Ramos (cell line): Measurements from ENCODE around the gene GRIN2A.

ENCODE experiments used
- in situ Hi-C: fragments of 300-500 bp; cut with MboI; formaldehyde crosslinking; loops from one replicate; pipeline ENCODE4 v1.14.3; 2022; ENCODE audit warnings: low sequenced_read_pairs; ENCODE audit not compliant: unreplicated experiment

GRIN2A gene

DNA sequence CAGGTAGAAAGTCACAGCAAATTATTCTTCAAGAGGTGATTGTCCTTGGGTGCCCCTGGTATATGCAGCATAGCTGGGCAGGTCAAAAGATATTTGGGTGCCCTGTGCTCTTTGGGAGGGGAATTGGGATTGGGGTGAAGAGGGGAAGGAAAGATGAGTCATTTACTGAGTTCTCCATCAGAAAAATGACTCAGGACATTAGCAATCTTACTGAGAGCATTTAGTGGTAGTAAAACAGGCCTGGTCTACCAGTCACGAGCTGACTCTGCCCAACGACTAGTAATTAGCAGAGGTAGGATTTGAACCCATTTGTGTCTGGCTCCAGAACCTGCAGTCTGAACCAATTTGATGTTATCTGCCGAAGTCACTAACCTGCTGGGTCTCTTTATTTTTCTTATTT is 6.0 kb upstream of the GRIN2A start:
- in situ Hi-C loops: no loop called here

DNA sequence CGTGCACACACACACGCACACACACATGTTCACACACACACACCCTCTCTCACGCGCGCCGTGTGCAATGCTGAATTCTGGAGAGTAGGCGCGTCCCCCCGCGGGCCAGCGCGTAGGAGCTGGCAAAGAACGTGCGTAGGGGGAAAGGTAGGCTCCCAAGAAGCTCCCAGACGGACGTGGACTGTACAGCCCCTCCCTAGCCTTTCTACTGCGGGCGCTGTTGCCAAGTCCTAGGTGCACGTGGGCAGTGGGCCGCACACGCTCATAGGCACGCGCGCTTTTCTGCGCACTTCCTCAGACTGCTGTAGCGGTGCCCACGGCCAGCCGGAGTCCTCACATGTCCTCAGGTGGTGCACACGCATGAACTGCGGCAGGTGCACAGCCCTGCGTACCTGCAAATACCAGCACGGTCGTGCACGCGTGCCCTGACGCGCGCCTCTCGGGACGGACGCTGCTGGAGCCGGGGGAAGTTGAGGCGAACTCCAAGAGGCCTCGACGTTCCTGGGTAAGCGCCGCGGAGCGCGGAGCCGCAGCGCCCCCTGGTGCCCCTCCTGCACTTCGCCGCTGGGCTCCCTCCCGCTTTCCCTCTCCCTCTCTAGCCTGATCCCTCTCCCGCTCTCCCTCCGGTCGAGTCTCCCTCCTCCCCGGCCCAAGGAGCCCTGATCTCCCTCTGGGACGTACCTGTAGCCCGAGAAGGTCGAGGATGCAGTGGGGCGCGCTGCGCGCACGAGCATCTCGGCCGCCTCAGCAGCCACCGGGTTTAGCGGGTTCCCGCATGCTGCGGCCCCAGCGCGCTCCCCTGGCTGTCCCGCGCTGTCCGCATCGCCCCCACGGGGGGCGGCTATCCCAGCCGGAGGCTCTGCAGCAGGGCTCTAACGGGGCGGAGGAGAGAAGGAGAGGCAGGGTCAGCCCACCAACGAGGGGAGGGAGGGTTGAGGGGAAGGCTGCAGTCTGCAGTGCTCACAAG is 749 bp downstream of the GRIN2A start:
- in situ Hi-C loops: no loop called here

GRCh38 chr16:10180771-10181163 is 1.5 kb downstream of the GRIN2A start:
- in situ Hi-C loops: no loop called here

GRCh38 chr16:10180042-10180770 is 2.0 kb downstream of the GRIN2A start:
- in situ Hi-C loops: no loop called here

DNA sequence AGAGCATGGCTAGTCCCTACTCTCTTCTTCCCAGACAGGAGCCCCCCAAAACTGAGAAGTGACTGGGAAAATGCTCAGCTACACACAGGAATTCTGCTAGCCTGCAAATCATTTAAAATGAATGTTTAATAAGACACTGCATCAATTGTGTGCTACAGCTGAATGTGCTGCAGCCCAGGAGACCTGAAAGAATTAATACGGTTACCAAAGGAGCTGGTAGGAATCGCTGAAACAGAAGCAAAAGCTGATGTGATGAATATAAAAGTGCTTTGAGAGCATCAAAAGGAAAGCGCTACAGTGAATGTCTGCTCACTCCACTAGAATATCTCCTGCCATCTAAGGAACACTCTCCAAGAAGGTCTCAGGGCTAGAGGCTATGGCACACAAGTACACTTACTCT is 3.7 kb downstream of the GRIN2A start:
- in situ Hi-C loops: no loop called here

- in situ Hi-C loops: no loop called here
These were observed 4.1 kb downstream of the GRIN2A start for GRCh38 chr16:10178080-10178479.

GRCh38 chr16:10172848-10173655 is 9.2 kb downstream of the GRIN2A start:
- in situ Hi-C loops: no loop called here

GRCh38 chr16:10171221-10171620 is 11.0 kb downstream of the GRIN2A start:
- in situ Hi-C loops: no loop called here

DNA sequence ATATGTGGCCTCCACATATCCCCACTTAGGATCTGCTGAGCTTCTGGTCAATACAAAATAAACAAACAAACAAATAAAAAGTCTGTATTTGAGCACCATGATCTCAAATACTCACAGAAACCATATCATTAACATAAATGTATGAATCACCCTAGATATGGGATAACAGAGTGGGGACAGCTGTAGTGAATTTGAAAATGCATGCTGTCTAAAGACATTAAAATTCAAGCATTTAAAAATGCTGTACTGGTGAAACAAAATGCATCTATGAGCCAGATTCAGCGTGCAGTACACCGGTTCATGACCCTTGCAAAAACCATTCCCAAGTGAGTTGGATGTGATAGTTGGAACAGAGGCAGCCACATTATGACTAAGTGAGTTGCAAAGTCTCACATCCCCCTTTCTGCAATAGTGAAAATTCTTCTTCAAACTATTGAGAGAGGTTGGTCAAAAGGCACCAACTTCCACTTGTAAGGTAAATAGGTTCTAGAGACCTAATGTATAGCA is 12.3 kb downstream of the GRIN2A start:
- in situ Hi-C loops: no loop called here

DNA sequence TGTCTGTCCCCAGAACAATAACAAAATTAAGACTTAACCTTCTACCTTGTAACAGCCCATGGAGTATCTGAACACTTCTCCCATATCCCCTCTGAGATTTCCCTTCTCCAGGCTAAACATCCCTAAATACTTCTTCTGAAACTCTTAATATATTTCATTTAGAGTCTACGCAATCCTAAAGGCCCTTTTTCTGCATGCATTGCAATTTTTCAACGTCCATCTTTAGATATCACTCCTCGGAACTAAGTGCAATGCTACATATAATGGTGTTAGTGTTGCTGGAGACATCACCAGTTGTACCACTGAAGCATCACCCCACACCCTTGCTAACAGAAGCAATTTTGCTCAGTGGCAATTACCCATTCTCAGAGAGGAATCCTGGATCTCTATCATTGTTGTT is 13.2 kb downstream of the GRIN2A start:
- in situ Hi-C loops: no loop called here

GRCh38 chr16:10168258-10168657 is 14.0 kb downstream of the GRIN2A start:
- in situ Hi-C loops: no loop called here

- in situ Hi-C loops: no loop called here
These were observed 16.6 kb downstream of the GRIN2A start for GRCh38 chr16:10165643-10166042.

GRCh38 chr16:10162981-10163380 is 19.2 kb downstream of the GRIN2A start:
- in situ Hi-C loops: no loop called here

GRCh38 chr16:10156099-10156498 is 26.1 kb downstream of the GRIN2A start:
- in situ Hi-C loops: no loop called here

DNA sequence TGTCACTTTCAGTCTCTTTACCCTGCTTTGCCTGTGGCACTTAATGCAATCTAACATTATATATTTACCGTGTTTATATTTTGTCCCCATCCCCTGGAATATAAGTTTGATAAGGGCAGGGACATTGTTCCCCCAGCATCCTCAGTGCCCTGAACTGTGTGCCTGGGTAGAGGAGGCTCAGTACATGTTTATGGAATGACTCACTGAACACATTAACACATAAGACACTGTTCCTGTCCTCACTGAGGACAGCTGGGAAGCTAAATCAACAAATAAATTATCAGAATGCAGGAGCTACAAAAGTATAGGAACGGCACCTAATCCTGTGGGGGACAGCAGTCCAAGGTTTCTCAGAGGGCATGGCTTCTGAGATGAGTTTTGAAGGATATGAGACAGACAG is 27.8 kb downstream of the GRIN2A start:
- in situ Hi-C loops: no loop called here

DNA sequence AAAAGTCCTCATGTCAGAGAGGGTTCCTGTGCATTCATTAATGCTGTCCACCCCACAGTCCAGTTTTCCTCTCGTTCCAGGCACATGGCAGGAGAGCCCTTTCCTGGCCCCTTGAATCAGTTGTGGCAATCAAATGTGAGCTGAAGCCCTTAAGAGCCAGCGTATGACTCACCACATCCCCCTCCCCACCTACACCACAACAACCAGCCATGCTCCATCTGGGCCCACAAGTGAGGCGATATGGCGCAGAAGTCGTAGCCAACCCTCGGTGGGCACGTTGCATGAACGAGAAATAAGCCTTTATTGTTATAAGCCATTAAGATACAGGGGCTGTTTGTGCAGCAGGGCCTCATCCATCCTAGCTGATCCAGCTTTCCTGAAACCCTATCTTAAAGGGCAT is 28.2 kb downstream of the GRIN2A start:
- in situ Hi-C loops: no loop called here

- in situ Hi-C loops: no loop called here
These were observed 30.5 kb downstream of the GRIN2A start for GRCh38 chr16:10151718-10152117.

GRCh38 chr16:10150906-10151305 is 31.3 kb downstream of the GRIN2A start:
- in situ Hi-C loops: no loop called here

- in situ Hi-C loops: no loop called here
These were observed 36.6 kb downstream of the GRIN2A start for GRCh38 chr16:10145542-10146035.

GRCh38 chr16:10141671-10142070 is 40.6 kb downstream of the GRIN2A start:
- in situ Hi-C loops: no loop called here
